Measurements from ENCODE around the gene RASGRP4. TPM values are rescaled to one million over a fixed set of nuclear protein-coding genes. Genes with fewer than 3 reads are reported as not detected.

The RASGRP4 gene
- total RNA-seq, 1 donor from 2014 or later, result not detected

- H3K36me3 Mint-ChIP-seq (ENCODE audit: low read depth, unreplicated experiment), result peaks cover 3% of the 10 kb centered on the region
- no peak overlapping the region for H3K27ac ChIP-seq (ENCODE audit: low read depth, low read length)
- no peaks in the 10 kb centered on the region for H3K4me1 ChIP-seq (ENCODE audit: insufficient read depth, low read length)
- H3K9me3 ChIP-seq (ENCODE audit: insufficient read depth, low read depth, low read length), result no peaks in the 10 kb centered on the region
- no peak overlapping the region for H3K4me2 ChIP-seq (ENCODE audit: low read length)
- H3K9ac ChIP-seq (ENCODE audit: low read length), result no peak overlapping the region
- no peaks in the 10 kb centered on the region for H3K36me3 ChIP-seq (ENCODE audit: insufficient read depth, low read length)
- no peak overlapping the region for H2AFZ ChIP-seq (ENCODE audit: low read depth, low read length)
- peaks cover 5% of the 10 kb centered on the region for H3K27me3 ChIP-seq (ENCODE audit: insufficient read depth, low read length)
- TF ChIP-seq, protein P1, sequence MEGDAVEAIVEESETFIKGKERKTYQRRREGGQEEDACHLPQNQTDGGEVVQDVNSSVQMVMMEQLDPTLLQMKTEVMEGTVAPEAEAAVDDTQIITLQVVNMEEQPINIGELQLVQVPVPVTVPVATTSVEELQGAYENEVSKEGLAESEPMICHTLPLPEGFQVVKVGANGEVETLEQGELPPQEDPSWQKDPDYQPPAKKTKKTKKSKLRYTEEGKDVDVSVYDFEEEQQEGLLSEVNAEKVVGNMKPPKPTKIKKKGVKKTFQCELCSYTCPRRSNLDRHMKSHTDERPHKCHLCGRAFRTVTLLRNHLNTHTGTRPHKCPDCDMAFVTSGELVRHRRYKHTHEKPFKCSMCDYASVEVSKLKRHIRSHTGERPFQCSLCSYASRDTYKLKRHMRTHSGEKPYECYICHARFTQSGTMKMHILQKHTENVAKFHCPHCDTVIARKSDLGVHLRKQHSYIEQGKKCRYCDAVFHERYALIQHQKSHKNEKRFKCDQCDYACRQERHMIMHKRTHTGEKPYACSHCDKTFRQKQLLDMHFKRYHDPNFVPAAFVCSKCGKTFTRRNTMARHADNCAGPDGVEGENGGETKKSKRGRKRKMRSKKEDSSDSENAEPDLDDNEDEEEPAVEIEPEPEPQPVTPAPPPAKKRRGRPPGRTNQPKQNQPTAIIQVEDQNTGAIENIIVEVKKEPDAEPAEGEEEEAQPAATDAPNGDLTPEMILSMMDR (IDR thresholded peaks at IDR 0.05; ENCODE audit: insufficient read depth, low read depth, low read length), result no peak
- no peak for TF ChIP-seq EZH2 (IDR thresholded peaks at IDR 0.05; ENCODE audit: insufficient read depth, low read length)
- no peak overlapping the region for H3K27ac Mint-ChIP-seq (ENCODE audit: unreplicated experiment)
- peaks cover 27% of the 10 kb centered on the region for H3K27me3 Mint-ChIP-seq (ENCODE audit: low read depth, unreplicated experiment)
- peaks cover 2% of the 10 kb centered on the region for H3K9me3 Mint-ChIP-seq (ENCODE audit: unreplicated experiment)
- no peaks in the 10 kb centered on the region for H3K79me2 ChIP-seq (ENCODE audit: insufficient read depth, low read length)
- DNase-seq (ENCODE audit: low read depth) (no peak), FAIRE-seq (no peak)
- no peak overlapping the region for H3K4me3 Mint-ChIP-seq (ENCODE audit: unreplicated experiment)
- H4K20me1 ChIP-seq (ENCODE audit: insufficient read depth, low read length), result no peaks in the 10 kb centered on the region
- no peaks in the 10 kb centered on the region for H3K4me1 Mint-ChIP-seq (ENCODE audit: low read depth, unreplicated experiment)
- H3K4me3 ChIP-seq (ENCODE audit: insufficient read depth, low read depth, low read length), result no peak overlapping the region
Measured at GRCh38 chr19:38453596-38453995, 27.6 kb upstream of the RASGRP4 start.

GRCh38 chr19:38452430-38453366, 26.7 kb upstream of the RASGRP4 start:
- no peak overlapping the region for H3K27ac ChIP-seq (ENCODE audit: low read depth, low read length)
- H3K36me3 ChIP-seq (ENCODE audit: insufficient read depth, low read length), result no peaks in the 10 kb centered on the region
- H3K9me3 ChIP-seq (ENCODE audit: insufficient read depth, low read depth, low read length), result no peaks in the 10 kb centered on the region
- Mint-ChIP-seq H3K27me3 (ENCODE audit: low read depth, unreplicated experiment) (peaks cover 30% of the 10 kb centered on the region), H3K27ac (ENCODE audit: unreplicated experiment) (no peak overlapping the region), H3K4me1 (ENCODE audit: low read depth, unreplicated experiment) (no peaks in the 10 kb centered on the region), H3K4me3 (ENCODE audit: unreplicated experiment) (no peak overlapping the region), H3K36me3 (ENCODE audit: low read depth, unreplicated experiment) (peaks cover 3% of the 10 kb centered on the region), H3K9me3 (ENCODE audit: unreplicated experiment) (peaks cover 2% of the 10 kb centered on the region)
- FAIRE-seq, result no peak
- DNase-seq (ENCODE audit: low read depth), result no peak
- H3K27me3 ChIP-seq (ENCODE audit: insufficient read depth, low read length), result peaks cover 5% of the 10 kb centered on the region
- no peak overlapping the region for H3K4me2 ChIP-seq (ENCODE audit: low read length)
- no peak overlapping the region for H3K9ac ChIP-seq (ENCODE audit: low read length)
- no peaks in the 10 kb centered on the region for H3K4me1 ChIP-seq (ENCODE audit: insufficient read depth, low read length)
- H3K4me3 ChIP-seq (ENCODE audit: insufficient read depth, low read depth, low read length), result no peak overlapping the region
- no peaks in the 10 kb centered on the region for H4K20me1 ChIP-seq (ENCODE audit: insufficient read depth, low read length)
- no peak overlapping the region for H2AFZ ChIP-seq (ENCODE audit: low read depth, low read length)
- no peak for TF ChIP-seq EZH2 (IDR thresholded peaks at IDR 0.05; ENCODE audit: insufficient read depth, low read length)
- TF ChIP-seq, protein P1 (IDR thresholded peaks at IDR 0.05; ENCODE audit: insufficient read depth, low read depth, low read length), result no peak
- H3K79me2 ChIP-seq (ENCODE audit: insufficient read depth, low read length), result no peaks in the 10 kb centered on the region

- Histone ChIP-seq H3K27ac (ENCODE audit: low read depth, low read length) (no peak overlapping the region), H3K4me2 (ENCODE audit: low read length) (no peak overlapping the region), H3K9me3 (ENCODE audit: insufficient read depth, low read depth, low read length) (no peaks in the 10 kb centered on the region), H3K9ac (ENCODE audit: low read length) (no peak overlapping the region), H3K36me3 (ENCODE audit: insufficient read depth, low read length) (no peaks in the 10 kb centered on the region), H3K4me1 (ENCODE audit: insufficient read depth, low read length) (no peaks in the 10 kb centered on the region), H3K27me3 (ENCODE audit: insufficient read depth, low read length) (peaks cover 5% of the 10 kb centered on the region), H3K4me3 (ENCODE audit: insufficient read depth, low read depth, low read length) (no peak overlapping the region), H3K79me2 (ENCODE audit: insufficient read depth, low read length) (no peaks in the 10 kb centered on the region), H4K20me1 (ENCODE audit: insufficient read depth, low read length) (no peaks in the 10 kb centered on the region), H2AFZ (ENCODE audit: low read depth, low read length) (no peak overlapping the region)
- no peak for DNase-seq (ENCODE audit: low read depth)
- Mint-ChIP-seq H3K9me3 (ENCODE audit: unreplicated experiment) (peaks cover 2% of the 10 kb centered on the region), H3K36me3 (ENCODE audit: low read depth, unreplicated experiment) (peaks cover 3% of the 10 kb centered on the region), H3K4me1 (ENCODE audit: low read depth, unreplicated experiment) (no peaks in the 10 kb centered on the region), H3K27me3 (ENCODE audit: low read depth, unreplicated experiment) (peaks cover 26% of the 10 kb centered on the region), H3K27ac (ENCODE audit: unreplicated experiment) (no peak overlapping the region), H3K4me3 (ENCODE audit: unreplicated experiment) (no peak overlapping the region)
- no peak for FAIRE-seq
- TF ChIP-seq, protein P1 (IDR thresholded peaks at IDR 0.05; ENCODE audit: insufficient read depth, low read depth, low read length), result no peak
- no peak for TF ChIP-seq EZH2 (IDR thresholded peaks at IDR 0.05; ENCODE audit: insufficient read depth, low read length)
Measured at GRCh38 chr19:38451629-38452028, 25.6 kb upstream of the RASGRP4 start.
